GM19452 (cell line): ENCODE data around the gene CENPA.
"Not testable (repeated sequence)": the region's sequence is repeated elsewhere in the genome, so short reads cannot be mapped to it uniquely, and the experiment has no call there.

Source experiments
- ATAC-seq: cut with Tn5 transposase; IDR thresholded peaks from one replicate; pipeline ENCODE4 v1.9.1; 2021; ENCODE audit not compliant: unreplicated experiment

Gene CENPA

DNA sequence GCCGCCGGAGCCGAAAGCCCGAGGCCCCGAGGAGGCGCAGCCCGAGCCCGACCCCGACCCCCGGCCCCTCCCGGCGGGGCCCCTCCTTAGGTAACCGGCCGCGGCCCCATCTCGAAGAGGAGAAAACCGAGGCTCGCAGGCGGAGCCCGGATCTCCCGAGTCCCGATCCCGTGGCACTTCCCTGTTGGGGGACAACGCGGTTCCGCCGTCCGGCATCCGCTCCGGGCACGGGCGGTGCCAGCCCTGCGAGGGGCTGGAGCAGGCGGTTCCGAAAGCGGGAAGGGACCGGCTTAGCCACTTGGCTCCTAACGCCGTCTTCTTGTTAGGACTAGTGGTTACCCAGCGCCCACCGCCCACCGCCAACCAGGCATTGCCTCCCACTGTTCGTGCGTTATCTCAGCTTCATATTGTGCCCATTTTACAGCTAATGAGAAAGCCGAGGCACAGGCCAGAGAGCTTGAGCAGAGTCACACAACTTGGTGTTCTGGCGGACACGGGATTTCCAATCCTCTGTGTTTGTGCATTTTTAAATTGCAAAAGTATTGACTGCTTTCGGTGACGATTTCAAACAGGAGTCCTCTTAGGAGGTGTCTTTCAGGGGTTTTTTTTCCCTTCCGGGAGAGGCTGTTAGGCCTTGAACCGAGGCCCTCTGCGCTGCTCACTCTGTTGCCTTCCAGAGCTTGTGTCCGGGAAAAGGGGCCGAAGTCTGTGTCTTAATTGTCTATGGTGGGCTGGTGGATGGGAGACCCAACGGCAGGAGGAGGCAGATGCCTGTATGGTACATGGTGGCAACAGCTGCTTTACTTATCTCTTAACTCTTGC is 562 bp downstream of the CENPA start:
- peak; percentile 15 for ATAC-seq

DNA sequence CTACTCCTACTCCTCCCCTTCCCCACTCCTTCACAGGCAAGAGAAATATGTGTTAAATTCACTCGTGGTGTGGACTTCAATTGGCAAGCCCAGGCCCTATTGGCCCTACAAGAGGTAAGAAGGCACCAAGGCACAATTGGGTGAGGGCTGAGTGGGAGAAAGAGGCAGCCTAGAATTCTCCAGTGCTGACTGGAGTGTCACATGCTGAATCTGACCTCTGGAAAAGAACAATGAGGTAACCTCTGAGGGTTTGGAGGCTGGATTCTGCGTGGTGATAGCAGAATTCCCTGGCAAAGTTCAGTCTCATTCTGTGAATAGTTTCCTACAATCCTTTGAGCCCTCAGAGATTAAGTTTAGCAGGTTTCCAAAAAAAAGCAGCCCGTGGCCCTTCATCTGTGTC is 6.9 kb downstream of the CENPA start:
- no peak for ATAC-seq

DNA sequence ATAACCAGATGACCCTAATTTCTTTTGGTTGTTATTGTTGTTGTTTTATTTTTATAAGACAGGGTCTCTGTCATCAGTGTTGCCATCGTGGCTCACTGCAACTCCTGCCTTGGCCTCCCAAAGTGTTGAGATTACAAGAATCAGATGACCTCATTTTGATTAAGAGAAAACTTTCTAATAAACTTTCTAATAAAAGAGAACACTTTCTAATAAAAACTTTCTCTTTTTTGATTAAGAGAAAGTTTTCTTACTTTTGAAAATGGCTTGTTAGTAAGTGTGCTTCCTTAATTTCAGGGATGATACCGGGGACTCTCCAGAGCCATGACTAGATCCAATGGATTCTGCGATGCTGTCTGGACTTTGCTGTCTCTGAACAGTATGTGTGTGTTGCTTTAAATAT is 7.7 kb downstream of the CENPA start:
- no peak for ATAC-seq

DNA sequence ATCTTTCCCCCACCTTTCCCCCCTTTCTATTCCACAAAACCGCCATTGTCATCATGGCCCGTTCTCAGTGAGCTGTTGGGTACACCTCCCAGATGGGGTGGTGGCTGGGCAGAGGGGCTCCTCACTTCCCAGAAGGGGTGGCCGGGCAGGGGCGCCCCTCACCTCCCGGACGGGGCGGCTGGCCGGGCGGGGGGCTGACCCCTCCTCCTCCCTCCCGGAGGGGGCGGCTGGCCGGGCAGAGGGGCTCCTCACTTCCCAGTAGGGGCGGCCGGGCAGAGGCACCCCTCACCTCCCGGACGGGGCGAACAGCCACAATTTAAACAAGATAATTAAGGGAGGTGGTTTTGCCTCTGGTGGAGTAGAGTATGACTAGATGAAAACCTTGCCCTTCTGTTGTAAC is 9.3 kb downstream of the CENPA start:
- not testable (repeated sequence) for ATAC-seq

GRCh38 chr2:26801328-26801727 is 15.5 kb downstream of the CENPA start:
- ATAC-seq = no peak

DNA sequence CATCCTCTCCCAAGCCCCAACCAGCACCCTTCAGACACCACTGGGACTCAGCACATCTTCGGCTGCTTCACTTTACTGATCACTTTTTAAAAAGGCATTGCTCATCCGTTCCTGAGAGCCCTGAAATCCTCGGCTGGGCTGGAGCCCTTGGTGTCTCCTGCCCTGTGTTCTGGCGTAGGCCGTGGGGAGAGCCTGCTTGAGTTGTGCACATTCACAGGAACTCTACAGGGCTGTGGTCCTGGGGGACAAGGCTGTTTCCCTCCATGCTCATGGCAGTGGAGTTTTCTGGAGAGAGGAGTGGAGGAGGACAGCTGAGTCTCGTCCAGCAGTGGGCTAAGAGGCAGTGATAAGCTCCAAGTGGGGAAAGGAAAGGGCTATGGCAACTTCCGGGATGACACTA is 15.9 kb downstream of the CENPA start:
- no peak for ATAC-seq

DNA sequence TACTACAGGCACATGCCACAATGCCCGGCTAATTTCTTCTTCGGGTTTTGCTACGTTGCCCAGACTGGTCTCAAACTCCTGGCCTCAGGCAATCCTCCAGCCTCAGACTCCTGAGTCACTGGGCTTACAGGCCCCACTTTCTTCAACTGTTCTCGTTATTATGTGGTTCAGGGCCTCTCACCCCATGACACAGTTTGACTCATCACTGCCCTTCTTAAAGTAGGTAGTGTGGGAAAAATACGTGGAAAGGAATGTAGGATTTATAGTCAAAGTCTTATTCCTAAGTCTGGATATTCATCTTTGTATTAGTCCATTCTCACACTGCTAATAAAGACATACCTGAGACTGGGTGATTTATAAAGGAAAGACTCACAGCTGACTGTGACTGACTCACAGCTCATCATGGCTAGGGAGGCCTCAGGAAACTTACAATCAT is 19.4 kb downstream of the CENPA start:
- ATAC-seq = no peak

- ATAC-seq = no peak
Measured at GRCh38 chr2:26807788-26808460, 22.1 kb downstream of the CENPA start.

GRCh38 chr2:26809211-26809610 is 23.4 kb downstream of the CENPA start:
- no peak for ATAC-seq

DNA sequence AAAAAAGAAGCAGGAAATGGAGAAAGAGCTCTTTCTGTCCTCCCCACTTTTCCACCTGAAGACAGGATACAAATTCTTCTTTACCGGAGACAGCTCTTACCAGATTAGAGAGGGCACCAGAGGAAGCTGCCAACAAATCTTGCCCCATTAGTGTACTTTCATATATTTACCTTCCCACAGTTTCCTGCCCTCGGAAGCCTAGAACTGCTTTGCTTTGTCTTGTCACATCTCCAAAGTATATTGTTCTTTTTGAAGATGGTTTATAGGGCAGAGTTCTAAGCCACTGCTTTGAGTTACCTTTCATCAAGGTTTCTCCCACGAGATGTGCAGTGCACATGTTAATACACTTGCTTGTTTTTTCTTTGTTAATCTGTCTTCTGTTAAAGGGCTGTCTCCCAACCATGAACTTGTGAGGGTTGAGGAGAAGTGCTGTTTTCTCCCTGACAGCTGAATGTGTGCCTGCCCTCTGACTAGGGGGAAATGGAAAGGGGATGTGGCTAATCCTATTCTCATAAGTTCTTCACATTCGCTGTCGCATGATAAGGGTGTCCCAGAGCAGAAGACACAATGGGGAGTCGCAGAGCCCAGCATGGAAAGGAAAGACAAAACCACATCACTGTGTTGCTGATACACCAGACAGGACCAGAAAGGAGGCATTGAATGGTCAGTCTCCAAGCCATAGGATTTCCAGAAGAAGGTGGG is 24.2 kb downstream of the CENPA start:
- ATAC-seq = no peak

GRCh38 chr2:26811261-26811660 is 25.4 kb downstream of the CENPA start:
- no peak for ATAC-seq

DNA sequence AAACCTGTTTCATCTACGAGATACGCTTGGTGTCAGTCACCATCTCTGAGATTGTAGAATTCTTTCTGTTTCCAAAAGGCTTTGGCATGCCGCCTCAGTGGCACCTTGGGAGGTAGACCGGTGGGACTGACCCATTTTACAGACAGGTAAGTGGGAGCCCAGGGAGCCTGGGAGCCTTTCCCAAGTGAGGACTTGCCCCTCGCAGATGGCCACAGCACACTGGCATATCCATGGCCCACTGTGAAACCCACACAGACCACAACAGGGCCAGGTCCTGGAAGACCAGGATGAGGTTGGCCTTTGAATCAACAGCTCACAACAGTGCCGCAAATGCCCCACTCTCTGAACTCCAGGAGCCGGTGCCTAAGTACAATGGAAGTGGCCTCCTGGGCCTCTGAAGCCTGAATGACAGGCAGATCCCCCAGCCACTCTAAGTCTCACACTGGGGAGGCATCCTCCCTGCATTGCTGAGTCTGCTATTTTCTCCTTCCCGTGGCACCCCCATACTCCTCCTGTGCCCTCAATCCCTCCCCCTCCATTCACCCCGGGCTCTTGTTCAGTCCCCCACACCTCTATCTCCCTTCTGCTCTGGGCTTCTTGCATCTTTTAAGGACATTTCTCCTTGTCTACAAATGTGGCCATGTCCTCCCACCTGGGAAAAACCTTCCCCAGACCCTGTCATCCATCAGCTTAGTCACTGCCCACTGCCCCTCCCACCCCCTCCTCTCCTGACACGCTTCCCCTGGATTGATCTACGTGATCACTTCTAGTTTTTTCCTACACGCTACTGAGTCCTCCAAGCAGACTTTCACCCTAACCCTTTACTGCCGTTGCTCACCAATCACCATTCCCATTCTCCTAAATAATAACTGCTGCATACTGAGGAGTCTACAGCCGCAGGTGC is 26.2 kb downstream of the CENPA start:
- ATAC-seq = no peak

DNA sequence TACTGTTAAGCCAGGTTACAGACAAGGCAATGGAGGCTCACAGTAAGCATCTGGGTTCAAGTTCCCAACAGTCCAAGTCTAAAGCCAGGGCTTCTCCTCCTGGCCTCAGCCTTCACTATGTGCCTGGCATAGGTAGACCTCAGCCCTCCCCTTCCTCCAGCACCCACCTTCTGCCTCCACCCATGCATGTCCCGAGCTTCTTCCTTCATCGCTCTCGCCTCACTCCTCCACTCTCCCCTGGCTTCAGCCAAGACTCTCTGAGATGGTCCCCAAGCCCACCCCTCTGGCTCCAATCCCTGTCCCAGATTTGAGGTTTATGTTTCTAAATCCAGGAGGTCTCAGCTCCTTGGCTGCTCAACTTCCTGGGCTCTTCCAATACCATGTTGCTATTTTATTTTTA is 26.9 kb downstream of the CENPA start:
- no peak for ATAC-seq

GRCh38 chr2:26814072-26814765 is 28.4 kb downstream of the CENPA start:
- not testable (repeated sequence) for ATAC-seq

GRCh38 chr2:26816893-26817292 is 31.0 kb downstream of the CENPA start:
- no peak for ATAC-seq

GRCh38 chr2:26818255-26818654 is 32.4 kb downstream of the CENPA start:
- ATAC-seq = no peak

- no peak for ATAC-seq
Measured at GRCh38 chr2:26818972-26819371, 33.1 kb downstream of the CENPA start.

- no peak for ATAC-seq
Measured at GRCh38 chr2:26820932-26821331, 35.1 kb downstream of the CENPA start.

DNA sequence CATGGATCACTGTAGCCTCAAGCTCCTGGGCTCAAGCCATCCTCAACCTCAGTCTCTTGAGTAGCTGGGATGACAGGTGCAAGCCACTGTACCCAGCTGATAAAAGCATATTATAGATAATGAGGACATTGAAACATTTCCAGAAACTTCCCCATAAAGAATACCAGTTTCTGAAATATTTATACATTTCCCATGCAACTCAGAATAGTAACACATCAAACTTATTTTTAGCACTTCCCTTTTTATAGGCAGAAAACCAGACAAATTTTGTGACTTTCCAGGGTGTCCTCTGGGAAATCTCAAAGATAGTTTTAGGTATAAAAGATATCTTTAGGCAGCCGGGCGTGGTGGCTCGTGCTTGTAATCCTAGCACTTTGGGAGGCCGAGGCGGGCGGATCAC is 37.0 kb downstream of the CENPA start:
- ATAC-seq = no peak
